T-helper 22 cell (primary cell): ENCODE data around the gene FIP1L1.
"Not testable (repeated sequence)": the region's sequence is repeated elsewhere in the genome, so short reads cannot be mapped to it uniquely, and the experiment has no call there.

Experiments
- DNase-seq: peaks from one replicate; pipeline ENCODE4 v3.0.0-alpha.2; 2020; ENCODE audit warnings: low read depth

Gene FIP1L1

GRCh38 chr4:53378171-53378482 is 686 bp downstream of the FIP1L1 start:
- no peak for DNase-seq

DNA sequence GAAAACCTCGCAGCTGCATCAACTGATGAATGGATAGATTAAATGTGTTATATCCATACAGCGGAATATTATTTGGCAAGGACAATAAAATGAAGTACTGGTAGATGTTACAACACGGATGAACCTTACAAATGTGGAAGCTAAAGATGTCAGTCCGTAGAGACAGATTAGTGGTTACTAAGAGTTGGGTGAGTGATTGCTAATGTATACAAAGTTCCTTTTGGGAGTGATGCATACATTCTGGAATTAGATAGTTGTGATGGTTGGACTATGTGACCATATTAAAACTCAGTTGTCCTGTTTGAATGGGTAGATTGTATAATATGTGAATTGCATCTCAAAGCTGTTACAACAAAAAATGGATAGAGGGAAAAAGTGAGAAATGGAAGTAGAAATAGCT is 2.8 kb downstream of the FIP1L1 start:
- DNase-seq: no peak

- DNase-seq: not testable (repeated sequence)
Measured at GRCh38 chr4:53409479-53409878, 32.0 kb downstream of the FIP1L1 start.

DNA sequence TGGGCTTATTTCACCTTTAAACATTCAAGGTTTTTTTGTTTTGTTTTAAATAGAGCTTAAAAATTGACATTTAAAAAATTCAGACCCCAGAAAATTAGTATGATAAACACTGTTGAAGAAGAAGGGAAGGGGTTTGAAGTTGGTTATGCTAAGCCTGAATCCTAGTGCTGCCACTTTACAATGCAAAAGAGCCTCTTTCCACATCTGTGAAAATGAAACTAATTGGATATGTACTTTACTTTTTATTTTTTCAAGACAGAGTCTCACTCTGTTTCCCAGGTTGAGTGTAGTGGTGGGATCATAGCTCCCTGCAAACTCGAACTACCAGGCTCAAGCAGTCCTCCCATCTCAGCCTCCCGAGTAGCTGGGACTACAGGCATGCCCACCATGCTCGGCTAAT is 41.8 kb downstream of the FIP1L1 start:
- no peak for DNase-seq

DNA sequence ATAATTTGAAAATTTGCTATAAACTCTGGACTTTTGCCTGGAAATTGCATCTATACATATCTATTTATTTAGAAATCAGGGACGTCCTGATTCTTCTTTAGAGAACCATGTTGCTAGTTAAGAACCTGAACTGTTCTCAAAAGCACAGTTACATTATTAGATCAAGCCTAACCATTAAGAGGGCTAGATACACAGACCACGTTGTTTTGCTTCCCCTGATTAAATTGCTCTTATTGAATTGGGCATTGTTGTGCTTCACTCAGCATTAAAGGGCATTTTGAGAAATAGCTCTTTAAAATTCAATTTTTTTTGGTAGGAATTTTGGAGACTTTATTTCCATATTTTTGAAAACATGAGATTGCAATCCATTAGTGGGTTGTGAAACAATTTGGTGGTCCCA is 44.4 kb downstream of the FIP1L1 start:
- DNase-seq: no peak

DNA sequence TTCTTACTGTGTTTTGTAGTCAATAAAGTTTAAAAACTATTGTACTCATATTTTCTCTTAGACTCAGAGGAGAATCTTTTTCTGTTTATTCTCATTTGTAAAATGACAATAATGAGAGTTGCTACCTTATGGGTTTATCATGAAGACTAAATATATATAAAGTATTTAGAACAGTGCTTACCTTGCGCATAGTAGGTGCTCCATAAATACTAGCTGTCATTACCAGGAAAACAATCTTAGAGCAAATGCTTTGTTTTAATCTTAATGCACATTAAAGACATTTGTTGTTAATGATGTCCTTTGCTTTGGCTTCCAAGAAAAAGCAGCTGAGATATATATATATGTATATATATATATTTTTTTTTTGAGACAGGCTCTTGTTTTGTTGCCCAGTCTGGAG is 44.9 kb downstream of the FIP1L1 start:
- DNase-seq: no peak

DNA sequence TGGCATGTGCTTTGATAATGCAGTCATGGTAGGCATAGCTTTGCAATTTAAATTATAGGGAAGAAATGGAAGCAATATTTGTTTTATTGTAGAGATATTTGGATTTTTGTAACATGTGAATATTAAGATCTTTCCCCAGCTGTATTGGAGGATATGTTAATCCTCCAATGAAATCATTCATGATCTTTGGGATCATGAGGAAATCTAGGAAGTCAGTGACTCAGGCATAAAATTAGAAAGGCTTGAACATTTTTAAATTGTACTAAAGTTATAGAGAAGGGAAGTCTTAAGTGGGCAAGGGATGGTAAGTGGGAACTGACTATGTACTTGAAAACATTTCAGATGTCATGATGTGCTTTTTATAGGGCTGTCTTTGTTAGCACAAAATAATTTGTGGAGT is 46.8 kb downstream of the FIP1L1 start:
- no peak for DNase-seq

GRCh38 chr4:53427366-53427765 is 49.9 kb downstream of the FIP1L1 start:
- no peak for DNase-seq

- no peak for DNase-seq
Measured at GRCh38 chr4:53431052-53431451, 53.6 kb downstream of the FIP1L1 start.

GRCh38 chr4:53432528-53433424 is 55.3 kb downstream of the FIP1L1 start:
- no peak for DNase-seq

- DNase-seq: no peak
Measured at GRCh38 chr4:53436251-53436650, 58.8 kb downstream of the FIP1L1 start.

DNA sequence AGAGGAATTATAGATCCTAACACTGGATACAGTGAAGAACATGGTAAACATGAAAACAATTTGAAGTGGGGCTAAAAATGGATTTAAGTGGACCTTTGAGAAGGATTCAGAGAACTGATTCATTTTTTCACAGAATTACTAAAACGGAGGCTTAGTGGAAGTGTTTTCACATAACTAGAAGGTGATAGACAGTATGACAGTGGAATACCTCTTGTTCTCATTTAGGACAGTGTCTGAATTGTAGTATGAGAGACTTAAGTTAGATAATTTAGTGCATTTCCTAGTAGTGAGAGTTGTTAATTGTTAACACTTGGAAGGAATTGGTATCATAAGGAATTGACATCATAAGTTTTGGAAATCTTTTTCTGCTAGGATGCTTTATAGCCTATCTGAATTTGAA is 64.1 kb downstream of the FIP1L1 start:
- DNase-seq: no peak

DNA sequence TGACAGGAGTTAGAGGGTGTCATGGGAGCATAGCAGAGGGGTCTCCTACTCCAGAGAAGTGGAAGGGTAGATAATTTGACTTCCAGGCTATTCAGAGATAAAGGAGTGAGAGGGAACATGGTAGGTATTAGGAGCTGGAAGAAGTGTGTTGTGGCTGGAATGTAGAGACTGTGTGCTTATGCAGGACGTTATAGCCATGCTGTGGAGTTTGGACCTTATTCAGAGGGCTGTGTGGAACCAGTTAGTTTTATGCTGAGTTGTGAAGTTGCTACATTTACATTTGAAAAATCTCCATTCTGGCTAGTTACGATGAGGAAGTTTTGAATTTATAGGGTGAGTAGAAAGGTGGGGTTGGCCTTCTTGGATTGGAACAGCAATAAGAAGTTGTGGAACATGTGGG is 67.5 kb downstream of the FIP1L1 start:
- no peak for DNase-seq

DNA sequence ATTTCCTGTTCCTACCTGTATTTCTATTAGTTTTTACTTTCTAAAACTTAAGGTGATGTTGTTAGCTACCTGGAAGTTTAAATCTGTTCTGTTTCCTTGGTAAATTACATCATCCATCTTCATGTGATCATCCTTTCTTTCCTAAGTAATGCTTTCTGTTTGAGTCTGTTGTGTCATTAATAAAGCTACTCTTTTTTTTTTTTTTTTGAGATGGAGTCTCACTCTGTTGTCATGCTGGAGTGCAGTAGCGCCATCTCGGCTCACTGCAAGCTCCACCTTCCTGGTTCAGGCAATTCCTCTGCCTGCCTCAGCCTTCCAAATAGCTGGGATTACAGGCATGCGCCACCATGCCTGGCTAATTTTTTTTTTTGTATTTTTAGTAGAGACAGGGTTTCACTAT is 73.3 kb downstream of the FIP1L1 start:
- DNase-seq: no peak

DNA sequence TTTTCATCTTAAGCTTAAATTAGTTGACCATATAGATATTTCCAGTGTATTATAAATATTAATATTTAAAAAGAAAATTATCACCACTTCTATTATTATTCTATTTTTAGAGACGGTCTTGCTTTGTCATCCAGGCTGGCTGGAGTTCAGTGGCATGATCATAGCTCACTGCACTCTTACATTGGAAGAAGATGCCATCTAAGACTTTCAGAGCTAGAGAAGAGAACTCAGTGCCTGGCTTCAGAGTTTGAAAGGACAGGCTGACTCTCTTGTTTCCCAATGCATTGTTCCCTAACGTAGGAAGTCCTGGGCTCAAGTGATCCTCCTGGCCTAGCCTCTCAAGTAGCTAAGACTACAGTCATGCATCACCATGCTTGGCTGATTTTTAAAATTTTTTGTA is 75.9 kb downstream of the FIP1L1 start:
- no peak for DNase-seq

DNA sequence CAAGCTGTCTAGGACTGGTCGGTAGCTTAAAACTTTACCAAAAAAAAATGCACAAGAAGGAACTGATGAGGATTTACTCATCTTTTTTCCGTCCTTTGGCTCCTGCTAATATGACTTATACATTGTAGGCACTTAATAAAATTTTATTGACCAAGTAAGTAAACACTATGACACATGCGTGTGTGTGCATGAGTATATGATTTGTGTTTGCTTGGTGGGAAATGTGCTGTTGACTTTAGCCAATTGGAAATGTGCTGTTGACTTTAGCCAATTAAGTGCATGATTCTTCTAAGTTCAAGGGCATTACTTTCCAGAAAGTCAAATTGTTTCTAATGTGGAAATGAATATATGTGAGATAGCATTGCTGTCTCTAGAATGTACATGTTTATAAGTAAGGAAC is 78.3 kb downstream of the FIP1L1 start:
- no peak for DNase-seq

- DNase-seq: no peak
Measured at GRCh38 chr4:53456178-53456577, 78.7 kb downstream of the FIP1L1 start.

GRCh38 chr4:53459548-53459947 is 82.1 kb downstream of the FIP1L1 start:
- no peak for DNase-seq

DNA sequence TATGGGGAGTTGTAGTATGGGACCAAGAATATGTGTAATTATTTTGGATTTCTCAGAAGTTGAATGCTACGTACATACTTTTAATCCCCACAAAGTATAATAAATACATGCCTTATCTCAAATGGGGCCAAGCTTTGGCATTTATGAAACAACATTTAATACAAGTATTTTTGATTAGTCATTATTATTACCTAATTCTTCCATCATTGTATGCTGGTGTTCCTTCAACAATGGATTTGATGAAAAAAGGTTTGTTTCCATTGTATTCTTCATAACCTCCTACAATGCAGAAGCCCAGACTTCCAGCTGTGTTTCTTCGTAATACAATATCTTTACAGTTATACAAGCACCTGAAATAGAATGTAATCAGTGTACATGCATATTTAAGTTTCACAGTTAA is 83.8 kb downstream of the FIP1L1 start:
- DNase-seq: no peak

DNA sequence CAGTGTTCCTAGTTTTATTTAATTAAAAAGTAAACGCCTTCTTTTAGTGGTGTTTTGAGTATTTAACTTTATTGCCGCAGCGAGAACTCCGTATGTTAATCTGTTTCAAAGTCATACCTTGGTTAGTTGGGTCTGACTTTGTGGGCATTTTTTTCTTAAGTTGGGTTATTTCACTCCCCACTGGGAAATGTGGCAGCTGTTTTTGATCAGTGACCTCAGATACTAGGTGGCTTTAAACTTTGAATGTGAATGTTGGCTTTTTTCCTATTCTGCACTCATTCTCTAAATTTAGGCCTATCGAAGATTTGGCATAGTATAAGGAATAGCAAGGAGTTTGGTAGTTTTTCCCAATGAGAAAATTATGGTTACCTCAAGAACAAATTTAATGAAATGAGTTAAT is 85.9 kb downstream of the FIP1L1 start:
- no peak for DNase-seq

- DNase-seq: no peak
Measured at GRCh38 chr4:53465281-53465680, 87.8 kb downstream of the FIP1L1 start.

DNA sequence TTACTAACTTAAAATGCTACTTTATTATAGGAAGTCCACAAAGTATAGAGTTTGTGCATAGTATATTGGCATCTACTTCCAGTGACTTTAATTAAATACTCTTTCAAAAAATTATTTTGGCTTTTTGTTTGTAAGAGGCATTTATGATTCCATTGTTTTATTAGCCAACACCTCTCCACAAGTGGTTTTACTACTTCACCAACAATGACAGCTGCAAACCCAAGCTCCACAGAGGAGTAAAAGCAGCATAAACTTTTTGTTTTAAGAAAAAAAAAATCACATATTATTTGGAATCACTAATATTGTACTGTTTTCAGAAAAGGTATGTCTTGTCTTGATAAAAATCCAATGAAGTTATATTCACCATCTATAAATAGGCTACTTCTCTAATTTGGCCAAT is 88.5 kb downstream of the FIP1L1 start:
- DNase-seq: no peak

DNA sequence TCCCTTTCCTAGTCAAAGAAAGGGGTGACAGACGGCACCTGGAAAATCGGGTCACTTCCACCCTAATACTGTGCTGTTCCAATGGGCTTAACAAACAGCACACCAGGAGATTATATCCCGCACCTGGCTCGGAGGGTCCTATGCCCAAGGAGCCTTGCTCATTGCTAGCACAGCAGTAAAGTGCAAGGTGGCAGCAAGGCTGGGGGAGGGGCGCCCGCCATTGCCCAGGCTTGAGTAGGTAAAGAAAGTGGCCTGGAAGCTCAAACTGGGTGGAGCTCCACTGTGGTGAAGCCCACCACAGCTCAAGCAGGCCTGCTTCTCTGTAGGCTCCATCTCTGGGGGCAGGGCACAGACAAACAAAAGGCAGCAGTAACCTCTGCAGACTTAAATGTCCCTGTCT is 89.1 kb downstream of the FIP1L1 start:
- not testable (repeated sequence) for DNase-seq

DNA sequence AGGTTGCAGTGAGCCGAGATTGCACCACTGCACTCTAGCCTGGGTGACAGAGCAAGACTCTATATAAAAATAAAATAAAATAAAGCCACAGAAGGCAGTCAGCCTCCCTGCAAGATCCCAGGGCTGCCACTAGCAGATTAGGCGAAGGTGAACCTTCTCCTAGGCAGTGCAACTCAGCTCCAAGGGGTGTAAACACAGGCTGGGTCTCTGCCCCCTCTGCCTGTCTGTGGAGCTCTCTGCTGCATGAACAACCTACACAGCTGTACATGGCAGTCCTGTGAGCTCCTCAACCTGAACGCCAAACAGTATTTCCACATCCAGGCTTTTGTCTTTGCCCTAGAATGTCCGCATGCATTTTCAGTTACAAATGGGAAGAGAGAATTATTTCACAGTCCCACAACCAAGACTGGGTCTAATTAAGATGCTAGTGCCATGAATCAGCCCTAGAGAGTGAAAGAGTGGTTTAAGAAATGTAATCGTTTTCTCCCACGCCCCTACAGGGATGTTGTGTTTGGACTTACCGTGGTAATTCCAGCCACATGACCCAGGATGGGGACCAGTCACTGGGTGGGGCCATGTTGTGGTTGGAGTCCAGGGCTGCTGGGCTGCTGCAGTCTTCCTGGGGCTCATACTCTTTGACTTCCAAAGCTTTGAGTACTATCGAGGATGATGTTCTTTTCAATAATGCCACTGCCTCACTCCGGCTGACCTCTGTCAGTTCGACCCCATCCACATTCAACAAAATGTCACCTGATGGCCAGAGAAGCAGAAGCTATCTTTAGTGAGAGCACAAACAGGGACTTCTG is 99.0 kb downstream of the FIP1L1 start:
- DNase-seq: no peak
